ENCODE data around the gene ENOX1. TPM values are rescaled to one million over a fixed set of nuclear protein-coding genes. Genes with fewer than 3 reads are reported as not detected.

ENOX1 gene
- total and polyA plus RNA-seq, 2 donors (not counting 3 experiments of a cell fraction or from before 2014, with no cell fraction given): 0.17 to 0.97 TPM

DNA sequence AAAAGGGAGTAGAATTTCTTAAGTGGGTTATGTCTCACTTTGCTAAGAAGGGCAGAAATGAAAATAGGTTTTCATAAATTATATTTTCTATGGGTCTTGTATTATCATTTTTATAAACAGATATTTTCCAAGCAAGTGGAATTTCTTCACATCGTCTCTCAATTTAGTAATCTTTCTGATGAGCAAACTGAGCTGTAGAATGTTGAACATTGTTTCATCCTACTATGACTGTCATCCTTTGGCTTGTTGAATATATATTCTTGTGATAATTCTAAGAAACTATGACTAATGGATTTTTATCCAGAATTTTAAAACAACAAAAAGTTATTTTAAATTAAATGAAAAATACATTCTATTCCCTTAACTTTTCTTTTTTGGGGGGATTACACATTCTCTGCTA, 313.8 kb downstream of the ENOX1 start:
- BruUV-seq (replicated peaks): no TSS peak
- dilution Hi-C loops (cut with MboI; ENCODE audit: extremely low pct_ligation_motif_present, low sequenced_read_pairs) (no loop called here), intact Hi-C loops (cut with micrococcal nuclease) (no loop called here)
- no peak overlapping the region for H3K4me2 ChIP-seq (ENCODE audit: insufficient read depth, low read length)
- FAIRE-seq: no peak
- no peak overlapping the region for H3K4me3 ChIP-seq (replicated peaks in 1 of 3; ENCODE audit: insufficient read depth in 1 of 3, low read depth in 1 of 3, low read length in 3 of 3)
- no peaks in the 10 kb centered on the region for H3K79me2 ChIP-seq (ENCODE audit: control insufficient read depth, insufficient read depth, low read length)
- ChIA-PET POLR2A (no interaction called here), CTCF (interaction anchor here (1.3 kb wide), 2 partner anchors 164 to 167 kb away, joined by 3 read pairs; no protein-coding TSS in a partner anchor)
- no peak overlapping the region for H3K27ac ChIP-seq (ENCODE audit: insufficient read depth, low read depth, low read length)
- H4K20me1 ChIP-seq (replicated peaks; ENCODE audit: control insufficient read depth, extremely low read depth, insufficient read depth, low read length): no peaks in the 10 kb centered on the region
- H2AFZ ChIP-seq (ENCODE audit: low read depth, low read length): no peak overlapping the region
- TF ChIP-seq FOS (IDR thresholded peaks at IDR 0.05; ENCODE audit: borderline replicate concordance, insufficient read depth, low read length) (no peak), POLR2A (IDR thresholded peaks at IDR 0.05; ENCODE audit: low read depth, low read length) (no peak), GATA2 (IDR thresholded peaks at IDR 0.05; ENCODE audit: insufficient read depth, insufficient read length, low read depth, low read length) (no peak), POLR2AphosphoS5 (IDR thresholded peaks at IDR 0.05; ENCODE audit: insufficient read depth, low read depth, low read length) (no peak), EZH2 (IDR thresholded peaks at IDR 0.05; ENCODE audit: borderline replicate concordance, low read depth, low read length, severe bottlenecking) (no peak), MYC (IDR thresholded peaks at IDR 0.05; ENCODE audit: low read depth, low read length) (no peak), JUN (IDR thresholded peaks at IDR 0.05; ENCODE audit: borderline replicate concordance, insufficient read depth, insufficient read length, low read depth) (no peak)
- TF ChIP-seq, protein P1, sequence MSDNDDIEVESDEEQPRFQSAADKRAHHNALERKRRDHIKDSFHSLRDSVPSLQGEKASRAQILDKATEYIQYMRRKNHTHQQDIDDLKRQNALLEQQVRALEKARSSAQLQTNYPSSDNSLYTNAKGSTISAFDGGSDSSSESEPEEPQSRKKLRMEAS (IDR thresholded peaks at IDR 0.05; ENCODE audit: insufficient read depth, insufficient read length): no peak
- TF ChIP-seq, protein P2, sequence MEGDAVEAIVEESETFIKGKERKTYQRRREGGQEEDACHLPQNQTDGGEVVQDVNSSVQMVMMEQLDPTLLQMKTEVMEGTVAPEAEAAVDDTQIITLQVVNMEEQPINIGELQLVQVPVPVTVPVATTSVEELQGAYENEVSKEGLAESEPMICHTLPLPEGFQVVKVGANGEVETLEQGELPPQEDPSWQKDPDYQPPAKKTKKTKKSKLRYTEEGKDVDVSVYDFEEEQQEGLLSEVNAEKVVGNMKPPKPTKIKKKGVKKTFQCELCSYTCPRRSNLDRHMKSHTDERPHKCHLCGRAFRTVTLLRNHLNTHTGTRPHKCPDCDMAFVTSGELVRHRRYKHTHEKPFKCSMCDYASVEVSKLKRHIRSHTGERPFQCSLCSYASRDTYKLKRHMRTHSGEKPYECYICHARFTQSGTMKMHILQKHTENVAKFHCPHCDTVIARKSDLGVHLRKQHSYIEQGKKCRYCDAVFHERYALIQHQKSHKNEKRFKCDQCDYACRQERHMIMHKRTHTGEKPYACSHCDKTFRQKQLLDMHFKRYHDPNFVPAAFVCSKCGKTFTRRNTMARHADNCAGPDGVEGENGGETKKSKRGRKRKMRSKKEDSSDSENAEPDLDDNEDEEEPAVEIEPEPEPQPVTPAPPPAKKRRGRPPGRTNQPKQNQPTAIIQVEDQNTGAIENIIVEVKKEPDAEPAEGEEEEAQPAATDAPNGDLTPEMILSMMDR (IDR thresholded peaks at IDR 0.05; ENCODE audit: extremely low read depth in 1 of 2, insufficient read depth in 1 of 2, low read depth in 1 of 2, low read length in 2 of 2): no peak
- no peak overlapping the region for H3K9ac ChIP-seq (replicated peaks; ENCODE audit: extremely low read depth, insufficient read depth, low read length)
- no peak for DNase-seq (ENCODE audit: low read depth, low spot score)
- H3K36me3 ChIP-seq (ENCODE audit: control insufficient read depth in 2 of 2, extremely low read depth in 1 of 2, insufficient read depth in 2 of 2, low read length in 2 of 2): no peaks in the 10 kb centered on the region
- H3K27me3 ChIP-seq (ENCODE audit: control insufficient read depth in 2 of 2, insufficient read depth in 2 of 2, low read length in 2 of 2): no peaks in the 10 kb centered on the region
- H3K4me1 ChIP-seq (ENCODE audit: control insufficient read depth, extremely low read depth, insufficient read depth, low read length): peaks cover 2% of the 10 kb centered on the region
- no peaks in the 10 kb centered on the region for H3K9me1 ChIP-seq (replicated peaks; ENCODE audit: control insufficient read depth, extremely low read depth, insufficient read depth, low read length)
- H3K9me3 ChIP-seq (replicated peaks; ENCODE audit: control insufficient read depth, insufficient read depth, low read length): no peaks in the 10 kb centered on the region
